HepG2 (cell line): ENCODE measurements around the gene HOXA7. TPM values are rescaled to one million over a fixed set of nuclear protein-coding genes. Genes with fewer than 3 reads are reported as not detected.

Experiments
- ATF7-NPFF ChIP-seq: sonication (generic); formaldehyde crosslinking; IDR thresholded peaks from 2 replicates; pipeline ENCODE4 v1.8.1; 2023; ENCODE audit warnings: mild to moderate bottlenecking, low read depth, missing genetic modification reagents, moderate library complexity
- KDM3A ChIP-seq: IDR thresholded peaks from 2 replicates; pipeline ENCODE4 v1.6.1; 2018; ENCODE audit warnings: low read depth, missing compliant biosample characterization
- KLF16 ChIP-seq, 2 experiments: sonication (generic) in 1 of 2; formaldehyde crosslinking in 1 of 2; IDR thresholded peaks; 2 replicates each; pipeline versions ENCODE4 v1.6.1 to v1.8.0; 2016 to 2023; ENCODE audit warnings: missing genetic modification reagents in 2 of 2, missing compliant biosample characterization in 1 of 2
- MBNL3 ChIP-seq: fragments of 250-450 bp; sonication (Bioruptor Pico); conservative IDR thresholded peaks from 2 replicates; pipeline ENCODE4 v1.8.0; 2022; ENCODE audit warnings: mild to moderate bottlenecking, inconsistent platforms
- PAXIP1 ChIP-seq: sonication (generic); formaldehyde crosslinking; conservative IDR thresholded peaks from 2 replicates; pipeline ENCODE4 v1.4.0; 2020; ENCODE audit warnings: mild to moderate bottlenecking, missing genetic modification reagents, moderate library complexity
- SMAD9 ChIP-seq: sonication (generic); formaldehyde crosslinking; IDR thresholded peaks from 2 replicates; pipeline ENCODE4 v1.5.1; 2020; ENCODE audit warnings: mild to moderate bottlenecking, missing genetic modification reagents
- XRCC5 ChIP-seq: fragments of 200-400 bp; formaldehyde crosslinking; optimal IDR thresholded peaks from 2 replicates; pipeline ENCODE3; 2017; ENCODE audit warnings: mild to moderate bottlenecking, low read length
- ZNF3 ChIP-seq: IDR thresholded peaks from 2 replicates; pipeline ENCODE4 v1.7.0; 2017; ENCODE audit warnings: inconsistent platforms
- ZNF512 ChIP-seq: sonication (generic); formaldehyde crosslinking; IDR thresholded peaks from 2 replicates; pipeline ENCODE4 v1.4.0; 2020; ENCODE audit warnings: mild to moderate bottlenecking, missing genetic modification reagents
- ZNF773 ChIP-seq: sonication (generic); formaldehyde crosslinking; IDR thresholded peaks from 2 replicates; pipeline ENCODE4 v1.4.0; 2020; ENCODE audit warnings: missing genetic modification reagents, borderline replicate concordance
- polyA plus RNA-seq, 8 experiments: library from polyadenylated mRNA; depleted of rRNA in 3 of 8; stranded (reverse) in 7 of 8; unstranded in 1 of 8; fragments of >200 nt; fragmentation: Illumina TruSeq in 4 of 8; extraction: Trizol in 4 of 8; gene quantifications; 2 replicates each; pipeline versions ENCODE4 v1.2.1 to v1.2.3, GENCODE V29; 2011 to 2016; ENCODE audit warnings: low read depth in 4 of 8, missing spikeins in 1 of 8, mixed read lengths in 1 of 8; ENCODE audit not compliant: insufficient read depth in 1 of 8
- total RNA-seq, 5 experiments: library from RNA; depleted of rRNA; stranded (reverse); fragments of >200 nt; fragmentation: Illumina TruSeq; extraction: Trizol; gene quantifications; 2 replicates each; pipeline ENCODE4 v1.2.3, GENCODE V29; 2016; ENCODE audit warnings: low read depth in 1 of 5
- TF ChIP-seq, protein P1 (sequence below): sonication (generic); formaldehyde crosslinking; IDR thresholded peaks from 2 replicates; pipeline ENCODE4 v1.5.0; 2020; ENCODE audit warnings: mild to moderate bottlenecking, missing genetic modification reagents
- TF ChIP-seq, protein P2 (sequence below): sonication (generic); formaldehyde crosslinking; IDR thresholded peaks from 2 replicates; pipeline ENCODE4 v1.4.0; 2020; ENCODE audit warnings: missing genetic modification reagents
- TF ChIP-seq, protein P3 (sequence below): sonication (generic); formaldehyde crosslinking; IDR thresholded peaks from 2 replicates; pipeline ENCODE4 v1.4.0; 2020; ENCODE audit warnings: missing genetic modification reagents

The HOXA7 gene
- total and polyA plus RNA-seq, 2 of the 13 experiments (the other 11 are each of a cell fraction or from before 2014, with no cell fraction given) = 0.05 TPM; not detected in 1

GRCh38 chr7:27150568-27151340, 5.7 kb downstream of the HOXA7 start (continued):
- TF ChIP-seq, protein P1, sequence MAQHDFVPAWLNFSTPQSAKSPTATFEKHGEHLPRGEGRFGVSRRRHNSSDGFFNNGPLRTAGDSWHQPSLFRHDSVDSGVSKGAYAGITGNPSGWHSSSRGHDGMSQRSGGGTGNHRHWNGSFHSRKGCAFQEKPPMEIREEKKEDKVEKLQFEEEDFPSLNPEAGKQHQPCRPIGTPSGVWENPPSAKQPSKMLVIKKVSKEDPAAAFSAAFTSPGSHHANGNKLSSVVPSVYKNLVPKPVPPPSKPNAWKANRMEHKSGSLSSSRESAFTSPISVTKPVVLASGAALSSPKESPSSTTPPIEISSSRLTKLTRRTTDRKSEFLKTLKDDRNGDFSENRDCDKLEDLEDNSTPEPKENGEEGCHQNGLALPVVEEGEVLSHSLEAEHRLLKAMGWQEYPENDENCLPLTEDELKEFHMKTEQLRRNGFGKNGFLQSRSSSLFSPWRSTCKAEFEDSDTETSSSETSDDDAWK (CRISPR knock-in tag) = no peak
- TF ChIP-seq MBNL3 (no peak), ZNF773 (CRISPR knock-in tag) (no peak), ATF7-NPFF (CRISPR knock-in tag) (peak; percentile 61; the same call in 1 of the 2 replicates), ZNF3 (CRISPR knock-in tag) (no peak), KDM3A (peak; percentile 48; the same call in 1 of the 2 replicates), PAXIP1 (CRISPR knock-in tag) (peak; percentile 15; the same call in 1 of the 2 replicates), ZNF512 (CRISPR knock-in tag) (no peak), SMAD9 (CRISPR knock-in tag) (no peak), KLF16 (CRISPR knock-in tag; IDR thresholded peaks at IDR 0.05) (no peak), XRCC5 (peak; percentile 42)
- TF ChIP-seq, protein P2, sequence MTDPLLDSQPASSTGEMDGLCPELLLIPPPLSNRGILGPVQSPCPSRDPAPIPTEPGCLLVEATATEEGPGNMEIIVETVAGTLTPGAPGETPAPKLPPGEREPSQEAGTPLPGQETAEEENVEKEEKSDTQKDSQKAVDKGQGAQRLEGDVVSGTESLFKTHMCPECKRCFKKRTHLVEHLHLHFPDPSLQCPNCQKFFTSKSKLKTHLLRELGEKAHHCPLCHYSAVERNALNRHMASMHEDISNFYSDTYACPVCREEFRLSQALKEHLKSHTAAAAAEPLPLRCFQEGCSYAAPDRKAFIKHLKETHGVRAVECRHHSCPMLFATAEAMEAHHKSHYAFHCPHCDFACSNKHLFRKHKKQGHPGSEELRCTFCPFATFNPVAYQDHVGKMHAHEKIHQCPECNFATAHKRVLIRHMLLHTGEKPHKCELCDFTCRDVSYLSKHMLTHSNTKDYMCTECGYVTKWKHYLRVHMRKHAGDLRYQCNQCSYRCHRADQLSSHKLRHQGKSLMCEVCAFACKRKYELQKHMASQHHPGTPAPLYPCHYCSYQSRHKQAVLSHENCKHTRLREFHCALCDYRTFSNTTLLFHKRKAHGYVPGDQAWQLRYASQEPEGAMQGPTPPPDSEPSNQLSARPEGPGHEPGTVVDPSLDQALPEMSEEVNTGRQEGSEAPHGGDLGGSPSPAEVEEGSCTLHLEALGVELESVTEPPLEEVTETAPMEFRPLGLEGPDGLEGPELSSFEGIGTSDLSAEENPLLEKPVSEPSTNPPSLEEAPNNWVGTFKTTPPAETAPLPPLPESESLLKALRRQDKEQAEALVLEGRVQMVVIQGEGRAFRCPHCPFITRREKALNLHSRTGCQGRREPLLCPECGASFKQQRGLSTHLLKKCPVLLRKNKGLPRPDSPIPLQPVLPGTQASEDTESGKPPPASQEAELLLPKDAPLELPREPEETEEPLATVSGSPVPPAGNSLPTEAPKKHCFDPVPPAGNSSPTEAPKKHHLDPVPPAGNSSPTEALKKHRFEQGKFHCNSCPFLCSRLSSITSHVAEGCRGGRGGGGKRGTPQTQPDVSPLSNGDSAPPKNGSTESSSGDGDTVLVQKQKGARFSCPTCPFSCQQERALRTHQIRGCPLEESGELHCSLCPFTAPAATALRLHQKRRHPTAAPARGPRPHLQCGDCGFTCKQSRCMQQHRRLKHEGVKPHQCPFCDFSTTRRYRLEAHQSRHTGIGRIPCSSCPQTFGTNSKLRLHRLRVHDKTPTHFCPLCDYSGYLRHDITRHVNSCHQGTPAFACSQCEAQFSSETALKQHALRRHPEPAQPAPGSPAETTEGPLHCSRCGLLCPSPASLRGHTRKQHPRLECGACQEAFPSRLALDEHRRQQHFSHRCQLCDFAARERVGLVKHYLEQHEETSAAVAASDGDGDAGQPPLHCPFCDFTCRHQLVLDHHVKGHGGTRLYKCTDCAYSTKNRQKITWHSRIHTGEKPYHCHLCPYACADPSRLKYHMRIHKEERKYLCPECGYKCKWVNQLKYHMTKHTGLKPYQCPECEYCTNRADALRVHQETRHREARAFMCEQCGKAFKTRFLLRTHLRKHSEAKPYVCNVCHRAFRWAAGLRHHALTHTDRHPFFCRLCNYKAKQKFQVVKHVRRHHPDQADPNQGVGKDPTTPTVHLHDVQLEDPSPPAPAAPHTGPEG = no peak
- TF ChIP-seq, protein P3, sequence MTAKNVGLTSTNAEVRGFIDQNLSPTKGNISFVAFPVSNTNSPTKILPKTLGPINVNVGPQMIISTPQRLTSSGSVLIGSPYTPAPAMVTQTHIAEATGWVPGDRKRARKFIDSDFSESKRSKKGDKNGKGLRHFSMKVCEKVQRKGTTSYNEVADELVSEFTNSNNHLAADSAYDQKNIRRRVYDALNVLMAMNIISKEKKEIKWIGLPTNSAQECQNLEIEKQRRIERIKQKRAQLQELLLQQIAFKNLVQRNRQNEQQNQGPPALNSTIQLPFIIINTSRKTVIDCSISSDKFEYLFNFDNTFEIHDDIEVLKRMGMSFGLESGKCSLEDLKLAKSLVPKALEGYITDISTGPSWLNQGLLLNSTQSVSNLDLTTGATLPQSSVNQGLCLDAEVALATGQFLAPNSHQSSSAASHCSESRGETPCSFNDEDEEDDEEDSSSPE (CRISPR knock-in tag) = no peak
